Hindlimb muscle (tissue), 1 donor: Measurements from ENCODE around the gene LAMTOR3. TPM values are rescaled to one million over a fixed set of nuclear protein-coding genes. Genes with fewer than 3 reads are reported as not detected.
A peak's percentile ranks its signal among the peaks of the same experiment; 100 is the strongest.

ENCODE experiments used
- DNase-seq: peaks from one replicate; pipeline ENCODE4 v3.0.0-alpha.2; 2013
- polyA plus RNA-seq: library from polyadenylated mRNA; unstranded; fragments of 120-200 nt; gene quantifications from one replicate; pipeline ENCODE4 v1.2.1, GENCODE V29; 2013; ENCODE audit not compliant: insufficient read length

The LAMTOR3 gene
- 27.9 TPM for polyA plus RNA-seq

DNA sequence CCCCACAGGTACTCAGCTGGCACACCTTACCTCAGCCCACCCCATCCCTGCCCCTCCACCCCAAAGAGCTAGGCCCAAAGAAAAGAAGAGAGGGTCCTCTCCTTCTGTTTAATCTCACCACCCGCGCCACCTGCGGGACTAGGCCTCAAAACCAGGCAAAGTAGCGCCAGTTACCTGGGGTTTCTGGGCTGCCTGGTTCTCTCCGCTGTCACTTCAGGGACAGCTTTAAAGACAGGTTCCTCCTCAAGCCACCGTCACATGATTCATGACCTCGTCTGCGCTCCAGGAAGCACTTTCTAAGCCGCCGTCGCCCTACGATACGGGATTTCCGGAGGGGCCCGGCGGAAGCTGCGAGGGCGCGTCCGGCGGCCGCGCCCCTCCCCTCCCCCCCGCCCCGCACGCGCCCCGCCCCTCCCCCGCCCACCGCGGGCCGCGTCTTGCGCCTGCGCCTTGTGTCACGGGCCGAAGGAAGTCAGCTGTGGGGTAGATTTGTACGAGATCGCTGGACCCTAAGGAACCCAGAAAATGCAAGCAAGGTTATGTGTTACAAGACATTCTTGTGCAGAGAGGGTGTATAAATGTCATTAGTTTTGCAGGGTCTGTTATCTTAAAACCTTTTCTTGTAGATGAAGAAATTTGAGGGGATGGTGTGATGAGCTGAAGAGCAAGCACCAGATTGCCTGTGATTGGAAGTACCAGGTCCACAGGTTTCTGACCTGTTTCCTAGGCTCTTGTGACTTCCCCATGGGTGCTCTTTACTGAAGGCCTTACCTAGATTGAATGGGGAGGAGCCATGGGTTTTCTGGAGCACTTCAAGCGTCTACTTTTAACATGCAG is at the start of gene LAMTOR3:
TSS of gene LAMTOR3 (minus strand) at position 267 of the 837 bp plus-strand sequence. CDS start 464 bp downstream, outside the sequence.
- peak; percentile 92 for DNase-seq

DNA sequence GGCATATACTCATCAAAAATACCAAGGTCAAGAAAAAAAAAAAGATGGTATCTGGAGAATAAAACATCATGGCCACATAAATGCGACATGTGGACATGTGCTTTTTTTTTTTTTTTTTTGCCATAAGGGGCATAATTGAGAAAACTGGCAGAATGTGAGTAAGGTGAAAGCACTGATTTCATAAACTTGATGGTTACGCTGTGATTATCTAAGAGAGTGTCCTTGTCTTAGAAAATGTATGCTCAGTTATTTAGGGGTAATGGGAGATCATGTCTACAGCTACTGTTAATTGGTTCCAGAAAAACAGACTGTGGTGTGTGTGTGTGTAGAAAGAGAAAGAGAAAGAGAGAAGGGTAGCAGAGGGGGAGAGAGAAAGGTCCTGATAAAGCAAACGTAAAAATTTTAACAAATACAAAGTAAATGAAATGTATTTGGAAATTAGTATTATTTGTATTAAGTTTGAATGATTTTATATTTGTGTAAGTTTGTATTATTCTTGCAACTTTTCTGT is 44.1 kb upstream of the LAMTOR3 start:
- DNase-seq = no peak

DNA sequence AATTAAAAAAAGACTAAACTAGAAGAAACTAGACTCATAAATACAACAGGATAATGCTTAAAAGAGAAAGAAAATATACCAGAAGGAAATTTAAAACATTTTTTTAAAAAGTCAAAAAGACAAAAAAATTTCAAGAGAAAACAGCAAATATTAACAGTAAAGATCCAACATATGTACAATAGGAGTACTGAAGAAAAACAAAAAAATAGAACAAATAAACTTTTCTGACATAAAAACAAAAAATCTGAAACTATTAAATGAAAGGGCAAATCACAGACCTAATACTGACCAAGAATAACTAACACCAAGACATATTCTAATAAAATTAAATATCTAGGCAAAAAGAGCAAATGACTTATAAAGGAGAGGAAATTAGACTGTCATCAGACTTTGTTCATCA is 40.7 kb upstream of the LAMTOR3 start:
- DNase-seq = no peak

DNA sequence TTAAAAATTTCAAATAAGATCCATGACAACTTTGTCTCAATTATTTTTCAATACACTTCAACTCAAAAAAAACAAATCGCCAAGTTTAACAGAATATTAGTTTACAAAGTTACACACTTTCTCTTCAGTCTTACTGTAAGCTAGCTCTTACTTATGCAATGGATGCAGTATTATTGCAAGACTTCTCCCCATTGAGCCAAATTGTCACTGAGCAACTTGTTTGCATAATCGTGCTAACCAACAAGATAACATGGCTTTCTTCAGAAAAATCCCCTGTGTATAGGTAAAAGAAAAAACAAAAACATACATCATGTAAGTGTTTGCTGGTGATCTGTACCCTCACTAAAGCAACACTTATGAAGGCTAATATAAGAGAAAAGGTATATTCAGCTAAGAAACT is 33.3 kb upstream of the LAMTOR3 start:
- no peak for DNase-seq

GRCh38 chr4:99921174-99921573 is 26.9 kb upstream of the LAMTOR3 start:
- no peak for DNase-seq

DNA sequence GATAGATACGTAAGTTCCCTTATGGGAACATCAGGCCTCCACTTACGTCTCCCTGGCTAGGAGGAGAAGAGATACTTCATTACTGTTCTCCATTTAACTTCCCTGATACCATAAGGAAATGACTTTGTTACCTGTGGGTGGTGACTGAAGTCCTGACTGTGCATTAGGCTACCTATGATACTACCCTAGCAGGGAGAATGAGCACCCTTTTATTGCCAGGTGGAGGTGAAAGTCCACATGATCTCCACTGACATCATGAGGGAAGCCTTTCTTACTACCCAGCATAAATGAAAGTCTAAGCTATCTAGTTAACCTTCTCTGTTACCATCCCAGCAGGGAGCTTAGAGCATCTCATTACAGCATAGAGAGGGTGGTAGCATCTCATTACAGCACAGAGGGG is 24.4 kb upstream of the LAMTOR3 start:
- DNase-seq = no peak

DNA sequence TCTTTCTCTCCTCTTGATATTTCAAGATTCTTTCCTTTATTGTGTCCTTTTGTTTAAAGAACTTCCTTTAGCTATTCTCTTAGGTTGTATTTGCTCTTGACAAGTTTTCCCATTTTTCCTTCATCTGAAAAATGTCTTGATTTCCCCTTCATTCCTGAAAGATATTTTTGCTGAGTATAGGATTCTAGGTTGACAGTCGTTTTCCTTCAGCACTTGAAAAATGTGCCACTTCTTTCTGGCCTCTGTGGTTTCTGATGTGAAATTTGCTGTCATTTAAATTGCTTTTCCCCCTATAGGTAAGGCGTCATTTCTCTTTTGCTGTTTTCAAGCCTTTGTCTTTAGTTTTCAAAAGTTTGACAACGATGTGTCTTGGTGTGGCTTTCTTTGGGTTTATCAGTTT is 23.3 kb upstream of the LAMTOR3 start:
- DNase-seq = no peak

GRCh38 chr4:99915449-99915848 is 21.2 kb upstream of the LAMTOR3 start:
- DNase-seq = no peak

- DNase-seq = no peak
Measured at GRCh38 chr4:99894998-99895397, 771 bp upstream of the LAMTOR3 start.

- DNase-seq = no peak
Measured at GRCh38 chr4:99893839-99894160, 427 bp downstream of the LAMTOR3 start.

DNA sequence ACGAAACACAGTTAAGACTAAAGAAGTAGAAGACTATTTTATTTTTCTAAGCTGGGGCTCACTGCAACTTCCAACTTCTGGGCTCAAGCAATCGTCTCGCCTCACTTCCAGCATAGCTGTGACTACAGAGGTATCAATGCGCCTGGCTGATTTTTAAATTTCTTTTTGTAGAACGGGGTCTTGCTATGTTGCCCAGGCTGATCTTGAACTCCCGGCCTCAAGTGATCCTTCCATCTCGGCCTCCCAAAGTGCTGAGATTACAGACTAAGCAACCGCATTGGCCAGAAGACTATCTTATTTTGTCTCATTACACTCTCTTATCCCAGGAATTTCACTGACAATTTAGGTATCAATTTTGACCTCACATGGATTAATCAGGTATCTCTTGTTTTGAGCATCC is 1.2 kb downstream of the LAMTOR3 start:
- no peak for DNase-seq

DNA sequence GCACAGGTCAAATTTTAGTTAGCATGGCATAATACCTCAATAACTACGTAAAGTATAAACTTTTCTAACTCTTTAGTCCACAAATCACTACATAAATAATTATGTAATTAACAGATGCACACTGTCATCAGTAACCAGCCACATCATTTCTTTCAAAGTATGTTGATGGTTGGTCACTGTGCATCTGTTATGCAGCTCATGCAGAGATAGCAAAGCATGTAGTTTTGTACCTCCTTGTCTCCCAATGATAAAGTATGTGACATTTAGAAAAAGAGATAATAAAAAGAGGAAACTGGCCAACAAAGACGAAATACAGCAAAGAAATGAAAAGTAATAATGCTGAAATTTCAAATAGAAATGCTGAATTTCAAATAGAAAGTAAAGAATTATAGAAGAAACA is 2.9 kb downstream of the LAMTOR3 start:
- DNase-seq = no peak

- DNase-seq = no peak
Measured at GRCh38 chr4:99887837-99888236, 6.4 kb downstream of the LAMTOR3 start.

GRCh38 chr4:99886146-99886545 is 8.1 kb downstream of the LAMTOR3 start:
- no peak for DNase-seq

DNA sequence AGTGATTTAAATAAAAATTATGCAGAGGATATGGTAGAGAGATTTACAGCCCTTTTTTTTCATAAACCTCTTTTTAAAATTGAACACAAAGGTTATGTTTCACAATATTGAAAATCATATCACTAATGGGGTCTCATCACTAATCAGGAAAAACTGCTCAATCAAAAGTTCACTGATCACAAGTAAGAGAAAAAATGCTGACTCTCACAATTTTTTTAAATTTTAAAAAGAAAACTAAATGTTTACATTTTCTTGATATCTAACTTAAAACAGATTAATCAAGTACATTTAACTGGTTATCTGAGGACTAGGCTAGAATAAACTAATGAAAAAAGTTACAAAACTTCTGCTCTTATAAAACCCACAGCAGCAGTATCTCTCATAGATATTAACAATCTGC is 8.5 kb downstream of the LAMTOR3 start:
- no peak for DNase-seq

GRCh38 chr4:99885063-99885664 is 9.1 kb downstream of the LAMTOR3 start:
- DNase-seq = no peak

GRCh38 chr4:99879458-99879857 is 14.8 kb downstream of the LAMTOR3 start:
- no peak for DNase-seq

- no peak for DNase-seq
Measured at GRCh38 chr4:99878604-99879003, 15.6 kb downstream of the LAMTOR3 start.

DNA sequence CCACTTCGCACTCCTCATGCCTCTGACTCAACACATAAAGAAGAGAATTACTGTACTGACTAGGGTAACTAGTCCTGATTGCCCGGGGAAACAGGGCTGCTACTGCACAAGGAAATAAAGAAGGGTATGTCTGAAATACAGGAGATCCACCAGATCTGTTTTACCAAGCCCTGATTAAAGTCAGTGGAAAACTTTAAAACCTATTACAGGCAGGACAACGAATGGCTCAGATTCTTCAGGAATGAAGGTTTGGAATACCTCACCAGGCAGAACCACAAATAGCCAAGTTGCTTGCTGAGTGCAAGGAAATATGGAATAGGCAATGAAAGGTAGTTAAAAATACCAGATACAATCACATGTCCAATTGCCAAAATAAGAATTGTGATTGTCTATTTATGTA is 17.3 kb downstream of the LAMTOR3 start:
- no peak for DNase-seq

- DNase-seq = no peak
Measured at GRCh38 chr4:99875071-99875470, 19.2 kb downstream of the LAMTOR3 start.

- no peak for DNase-seq
Measured at GRCh38 chr4:99872570-99872969, 21.7 kb downstream of the LAMTOR3 start.

GRCh38 chr4:99868126-99868596 is 26.1 kb downstream of the LAMTOR3 start:
- peak; percentile 17 for DNase-seq

- DNase-seq = no peak
Measured at GRCh38 chr4:99863804-99864203, 30.4 kb downstream of the LAMTOR3 start.
